Measurements from ENCODE around the gene ZACN. TPM values are rescaled to one million over a fixed set of nuclear protein-coding genes. Genes with fewer than 3 reads are reported as not detected.
A peak's percentile ranks its signal among the peaks of the same experiment; 100 is the strongest.

The ZACN gene
- total RNA-seq, 2 experiments from 2014 or later: 0.69 to 0.98 TPM

GRCh38 chr17:76097716-76098295 is 18.8 kb downstream of the ZACN start:
- CTCF ChIA-PET: interaction anchor here (0.7 kb wide), 1 partner anchor 48 kb away, joined by 4 read pairs; no protein-coding TSS in a partner anchor
- no peak for ATAC-seq (ENCODE audit: poor library complexity)

GRCh38 chr17:76102944-76103273 is 23.9 kb downstream of the ZACN start:
- no peaks in the 10 kb centered on the region for H3K9me3 ChIP-seq (ENCODE audit: control insufficient read depth in 1 of 2, insufficient read depth in 1 of 2, low read length in 2 of 2)
- peaks cover 38% of the 10 kb centered on the region for H3K4me1 Mint-ChIP-seq (ENCODE audit: low read depth)
- H3K27ac ChIP-seq (ENCODE audit: low read depth in 1 of 2, low read length in 2 of 2): peak overlapping the region; percentile 66 to 68
- CTCF ChIA-PET: interaction anchor here (1.0 to 1.6 kb wide), 3 partner anchors 89 to 177 kb away, joined by 3 to 4 read pairs (median 4); no protein-coding TSS in a partner anchor
- TF ChIP-seq CTCF (IDR thresholded peaks at IDR 0.05): no peak
- intact Hi-C loops (cut with DNase I, micrococcal nuclease): loop anchor here in 1 of 2 experiments (5.0 kb wide), 3 partner anchors 91 to 399 kb away; partner anchors contain the start of genes PRPSAP1 and RHBDF2
- no peaks in the 10 kb centered on the region for H3K27me3 Mint-ChIP-seq
- peaks cover 44% of the 10 kb centered on the region for H3K36me3 Mint-ChIP-seq (ENCODE audit: low read depth)
- peaks cover 32% of the 10 kb centered on the region for H3K4me1 ChIP-seq (ENCODE audit: insufficient read depth, low read length)
- no peaks in the 10 kb centered on the region for H3K9me3 Mint-ChIP-seq
- H3K4me3 ChIP-seq (ENCODE audit: low read length): peak overlapping the region; percentile 85
- H3K36me3 ChIP-seq (ENCODE audit: insufficient read depth, low read length): peaks cover 27% of the 10 kb centered on the region
- H3K27ac Mint-ChIP-seq: peak overlapping the region; percentile 90
- DNase-seq (no peak), ATAC-seq (ENCODE audit: poor library complexity) (no peak)
- POLR2A ChIA-PET: interaction anchor here (0.8 to 2.3 kb wide), 10 partner anchors 10 to 247 kb away, joined by 3 to 8 read pairs (median 6); partner anchors contain the start of genes UBALD2 and WBP2
- peak overlapping the region; percentile 98 for H3K4me3 Mint-ChIP-seq
- H3K27me3 ChIP-seq (ENCODE audit: control insufficient read depth in 1 of 2, insufficient read depth in 2 of 2, low read length in 2 of 2): no peaks in the 10 kb centered on the region

More at GRCh38 chr17:76097716-76098295, 18.8 kb downstream of the ZACN start:
- DNase-seq: peak in 1 of 14 experiments; percentile 12
- peaks cover 78% of the 10 kb centered on the region for H3K36me3 ChIP-seq (ENCODE audit: insufficient read depth, low read length)
- Mint-ChIP-seq H3K9me3 (no peaks in the 10 kb centered on the region), H3K27me3 (no peaks in the 10 kb centered on the region), H3K36me3 (ENCODE audit: low read depth) (peaks cover 76% of the 10 kb centered on the region), H3K27ac (no peak overlapping the region), H3K4me3 (no peak overlapping the region), H3K4me1 (ENCODE audit: low read depth) (peaks cover 21% of the 10 kb centered on the region)
- intact Hi-C loops (cut with DNase I, micrococcal nuclease): no loop called here
- no peaks in the 10 kb centered on the region for H3K27me3 ChIP-seq (ENCODE audit: control insufficient read depth in 1 of 2, insufficient read depth in 2 of 2, low read length in 2 of 2)
- no peak overlapping the region for H3K4me3 ChIP-seq (ENCODE audit: low read length)
- H3K9me3 ChIP-seq (ENCODE audit: control insufficient read depth in 1 of 2, insufficient read depth in 1 of 2, low read length in 2 of 2): no peaks in the 10 kb centered on the region
- POLR2A ChIA-PET: interaction anchor here (1.0 kb wide), 1 partner anchor 18 kb away, joined by 3 read pairs; no protein-coding TSS in a partner anchor
- H3K4me1 ChIP-seq (ENCODE audit: insufficient read depth, low read length): peaks cover 18% of the 10 kb centered on the region
- no peak for TF ChIP-seq CTCF (IDR thresholded peaks at IDR 0.05)
- no peak overlapping the region for H3K27ac ChIP-seq (ENCODE audit: low read depth in 1 of 2, low read length in 2 of 2)

GRCh38 chr17:76103274-76104139 is 24.5 kb downstream of the ZACN start, which contains the start of gene EXOC7:
Gene EXOC7, minus strand, starts transcription at chr17:76103787. Its CDS starts 95 bp downstream, at chr17:76103692.
- Mint-ChIP-seq H3K27ac (peak within 1 kb of the TSS; percentile 90), H3K36me3 (ENCODE audit: low read depth) (peaks cover 42% of the 10 kb centered on the region), H3K9me3 (no peaks in the 10 kb centered on the region), H3K4me3 (peak within 1 kb of the TSS; percentile 98), H3K4me1 (ENCODE audit: low read depth) (peaks cover 38% of the 10 kb centered on the region), H3K27me3 (no peaks in the 10 kb centered on the region)
- Histone ChIP-seq H3K27ac (ENCODE audit: low read depth in 1 of 2, low read length in 2 of 2) (peak within 1 kb of the TSS; percentile 68 to 82), H3K36me3 (ENCODE audit: insufficient read depth, low read length) (peaks cover 26% of the 10 kb centered on the region), H3K9me3 (ENCODE audit: control insufficient read depth in 1 of 2, insufficient read depth in 1 of 2, low read length in 2 of 2) (no peaks in the 10 kb centered on the region), H3K27me3 (ENCODE audit: control insufficient read depth in 1 of 2, insufficient read depth in 2 of 2, low read length in 2 of 2) (no peaks in the 10 kb centered on the region), H3K4me3 (ENCODE audit: low read length) (peak within 1 kb of the TSS; percentile 85), H3K4me1 (ENCODE audit: insufficient read depth, low read length) (peaks cover 32% of the 10 kb centered on the region)
- ChIA-PET POLR2A (interaction anchor here (0.7 to 2.3 kb wide), 17 partner anchors 11 to 250 kb away, joined by 3 to 8 read pairs (median 4); partner anchors contain the start of genes TRIM65, UBALD2 and WBP2), CTCF (interaction anchor here (0.9 to 1.6 kb wide), 5 partner anchors 76 to 176 kb away, joined by 3 to 4 read pairs (median 4); no protein-coding TSS in a partner anchor)
- intact Hi-C loops (cut with DNase I, micrococcal nuclease): loop anchor here in 1 of 2 experiments (1.0 to 5.0 kb wide), 6 partner anchors 32 to 399 kb away; partner anchors contain the start of genes PRPSAP1 and RHBDF2
- DNase-seq: peak; percentile 86 to 97 (median 92)
- ATAC-seq (ENCODE audit: poor library complexity): peak; percentile 94
- TF ChIP-seq CTCF (IDR thresholded peaks at IDR 0.05): no peak

Measured in CD4-positive, alpha-beta T cell (primary cell).